Measurements from ENCODE around the gene UGGT1.

Gene UGGT1, protein sequence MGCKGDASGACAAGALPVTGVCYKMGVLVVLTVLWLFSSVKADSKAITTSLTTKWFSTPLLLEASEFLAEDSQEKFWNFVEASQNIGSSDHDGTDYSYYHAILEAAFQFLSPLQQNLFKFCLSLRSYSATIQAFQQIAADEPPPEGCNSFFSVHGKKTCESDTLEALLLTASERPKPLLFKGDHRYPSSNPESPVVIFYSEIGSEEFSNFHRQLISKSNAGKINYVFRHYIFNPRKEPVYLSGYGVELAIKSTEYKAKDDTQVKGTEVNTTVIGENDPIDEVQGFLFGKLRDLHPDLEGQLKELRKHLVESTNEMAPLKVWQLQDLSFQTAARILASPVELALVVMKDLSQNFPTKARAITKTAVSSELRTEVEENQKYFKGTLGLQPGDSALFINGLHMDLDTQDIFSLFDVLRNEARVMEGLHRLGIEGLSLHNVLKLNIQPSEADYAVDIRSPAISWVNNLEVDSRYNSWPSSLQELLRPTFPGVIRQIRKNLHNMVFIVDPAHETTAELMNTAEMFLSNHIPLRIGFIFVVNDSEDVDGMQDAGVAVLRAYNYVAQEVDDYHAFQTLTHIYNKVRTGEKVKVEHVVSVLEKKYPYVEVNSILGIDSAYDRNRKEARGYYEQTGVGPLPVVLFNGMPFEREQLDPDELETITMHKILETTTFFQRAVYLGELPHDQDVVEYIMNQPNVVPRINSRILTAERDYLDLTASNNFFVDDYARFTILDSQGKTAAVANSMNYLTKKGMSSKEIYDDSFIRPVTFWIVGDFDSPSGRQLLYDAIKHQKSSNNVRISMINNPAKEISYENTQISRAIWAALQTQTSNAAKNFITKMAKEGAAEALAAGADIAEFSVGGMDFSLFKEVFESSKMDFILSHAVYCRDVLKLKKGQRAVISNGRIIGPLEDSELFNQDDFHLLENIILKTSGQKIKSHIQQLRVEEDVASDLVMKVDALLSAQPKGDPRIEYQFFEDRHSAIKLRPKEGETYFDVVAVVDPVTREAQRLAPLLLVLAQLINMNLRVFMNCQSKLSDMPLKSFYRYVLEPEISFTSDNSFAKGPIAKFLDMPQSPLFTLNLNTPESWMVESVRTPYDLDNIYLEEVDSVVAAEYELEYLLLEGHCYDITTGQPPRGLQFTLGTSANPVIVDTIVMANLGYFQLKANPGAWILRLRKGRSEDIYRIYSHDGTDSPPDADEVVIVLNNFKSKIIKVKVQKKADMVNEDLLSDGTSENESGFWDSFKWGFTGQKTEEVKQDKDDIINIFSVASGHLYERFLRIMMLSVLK (N-terminal part only)

DNA sequence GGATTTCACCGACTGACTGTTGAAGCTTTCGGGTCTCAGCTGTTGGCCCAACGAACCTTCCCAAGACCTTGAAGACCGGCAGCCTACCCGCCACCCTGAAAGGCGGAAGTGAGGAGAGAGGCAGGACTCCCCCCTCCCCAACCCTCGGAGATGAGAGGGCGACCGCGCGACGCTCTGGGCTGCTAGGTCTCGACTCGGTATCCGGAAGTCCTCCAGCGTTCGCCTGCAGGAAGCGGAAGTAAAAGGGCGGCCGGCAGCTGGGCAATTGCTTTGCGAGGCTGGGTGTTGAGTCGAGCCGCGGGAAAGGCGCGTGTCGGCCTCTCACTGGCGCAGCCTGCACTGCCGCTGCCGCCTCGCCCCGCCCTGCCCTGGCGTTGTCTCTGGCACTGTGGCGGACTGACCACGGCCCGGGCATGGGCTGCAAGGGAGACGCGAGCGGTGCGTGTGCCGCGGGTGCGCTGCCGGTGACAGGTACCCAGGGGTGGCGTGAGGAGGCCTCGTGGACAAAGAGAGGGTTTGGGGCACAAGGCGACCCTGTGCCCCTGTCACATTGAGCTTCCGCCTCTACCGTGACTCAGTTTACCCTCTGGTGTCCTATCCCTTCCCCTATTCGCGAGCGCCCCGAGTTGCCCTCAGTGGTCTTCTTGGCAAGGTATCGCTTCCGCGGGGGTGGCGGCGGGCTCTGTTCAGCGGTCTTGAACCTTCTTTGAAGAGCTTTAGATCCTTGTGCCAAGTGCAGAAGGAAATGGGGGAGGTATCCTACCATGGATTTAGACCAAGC lies at the start of gene UGGT1:
TSS of gene UGGT1 (plus strand) at position 256 of the 781 bp plus-strand sequence. CDS start at position 414, 158 bp downstream.
- TF ChIP-seq, protein P1, sequence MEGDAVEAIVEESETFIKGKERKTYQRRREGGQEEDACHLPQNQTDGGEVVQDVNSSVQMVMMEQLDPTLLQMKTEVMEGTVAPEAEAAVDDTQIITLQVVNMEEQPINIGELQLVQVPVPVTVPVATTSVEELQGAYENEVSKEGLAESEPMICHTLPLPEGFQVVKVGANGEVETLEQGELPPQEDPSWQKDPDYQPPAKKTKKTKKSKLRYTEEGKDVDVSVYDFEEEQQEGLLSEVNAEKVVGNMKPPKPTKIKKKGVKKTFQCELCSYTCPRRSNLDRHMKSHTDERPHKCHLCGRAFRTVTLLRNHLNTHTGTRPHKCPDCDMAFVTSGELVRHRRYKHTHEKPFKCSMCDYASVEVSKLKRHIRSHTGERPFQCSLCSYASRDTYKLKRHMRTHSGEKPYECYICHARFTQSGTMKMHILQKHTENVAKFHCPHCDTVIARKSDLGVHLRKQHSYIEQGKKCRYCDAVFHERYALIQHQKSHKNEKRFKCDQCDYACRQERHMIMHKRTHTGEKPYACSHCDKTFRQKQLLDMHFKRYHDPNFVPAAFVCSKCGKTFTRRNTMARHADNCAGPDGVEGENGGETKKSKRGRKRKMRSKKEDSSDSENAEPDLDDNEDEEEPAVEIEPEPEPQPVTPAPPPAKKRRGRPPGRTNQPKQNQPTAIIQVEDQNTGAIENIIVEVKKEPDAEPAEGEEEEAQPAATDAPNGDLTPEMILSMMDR (IDR thresholded peaks at IDR 0.05), result no peak

DNA sequence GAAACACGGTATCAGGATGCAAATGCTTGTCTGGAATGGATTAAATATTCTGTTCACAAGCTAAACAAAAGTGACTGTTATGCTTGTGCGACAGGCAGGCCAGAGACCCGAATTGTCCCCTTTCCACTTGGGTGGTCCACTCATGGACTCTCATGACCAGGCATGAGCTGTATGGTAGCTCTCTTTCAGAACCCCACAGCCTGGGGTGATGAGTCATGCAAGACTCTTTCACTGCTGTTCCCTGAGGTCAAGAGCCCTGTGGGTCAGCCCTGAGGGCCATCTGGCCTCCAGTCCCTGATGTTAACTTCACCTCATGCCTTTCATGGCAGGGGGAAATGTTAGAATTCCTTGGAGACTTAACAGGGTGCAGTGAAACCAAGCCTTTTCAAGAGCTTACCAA lies 49.4 kb upstream of the UGGT1 start:
- TF ChIP-seq, protein P1 (IDR thresholded peaks at IDR 0.05), result no peak

DNA sequence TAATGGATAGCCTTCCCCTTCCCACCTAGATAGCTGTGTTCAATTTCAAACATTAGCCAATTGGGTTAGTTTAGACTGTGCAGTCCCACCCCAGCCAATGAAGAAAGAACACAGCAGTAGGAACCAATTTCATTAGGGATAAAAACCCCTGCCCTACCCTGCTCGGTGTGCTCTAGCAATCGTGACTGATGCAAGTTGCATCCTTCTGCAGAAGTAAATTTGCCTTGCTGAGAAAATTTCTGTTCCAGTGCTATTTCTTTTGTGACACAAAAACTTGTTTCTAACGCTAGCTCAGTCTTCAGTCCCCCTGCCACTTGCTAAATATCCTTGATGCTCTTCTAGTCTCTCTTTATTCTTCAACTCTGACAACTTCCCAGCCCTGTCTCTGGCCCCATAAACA lies 48.0 kb upstream of the UGGT1 start:
- TF ChIP-seq, protein P1 (IDR thresholded peaks at IDR 0.05), result no peak

DNA sequence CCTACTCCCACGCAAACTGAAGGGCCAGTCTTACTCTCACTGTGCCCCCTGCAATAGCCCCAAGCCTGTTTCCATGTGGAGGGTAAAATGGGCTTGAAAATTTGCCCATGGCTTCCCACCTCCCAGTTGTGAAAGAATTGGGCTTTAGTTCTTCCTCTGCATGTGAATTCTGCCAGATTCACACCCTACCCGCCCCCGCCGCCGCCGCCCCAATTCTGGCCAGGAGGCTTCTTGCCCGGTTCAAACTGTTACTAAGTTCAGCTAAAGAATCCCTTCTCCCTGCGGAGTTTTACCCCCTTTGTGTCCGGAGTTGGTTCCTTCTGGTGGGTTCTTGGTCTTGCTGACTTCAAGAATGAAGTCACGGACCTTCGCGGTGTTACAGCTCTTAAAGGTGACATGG lies 37.7 kb upstream of the UGGT1 start:
- TF ChIP-seq, protein P1 (IDR thresholded peaks at IDR 0.05), result no peak

DNA sequence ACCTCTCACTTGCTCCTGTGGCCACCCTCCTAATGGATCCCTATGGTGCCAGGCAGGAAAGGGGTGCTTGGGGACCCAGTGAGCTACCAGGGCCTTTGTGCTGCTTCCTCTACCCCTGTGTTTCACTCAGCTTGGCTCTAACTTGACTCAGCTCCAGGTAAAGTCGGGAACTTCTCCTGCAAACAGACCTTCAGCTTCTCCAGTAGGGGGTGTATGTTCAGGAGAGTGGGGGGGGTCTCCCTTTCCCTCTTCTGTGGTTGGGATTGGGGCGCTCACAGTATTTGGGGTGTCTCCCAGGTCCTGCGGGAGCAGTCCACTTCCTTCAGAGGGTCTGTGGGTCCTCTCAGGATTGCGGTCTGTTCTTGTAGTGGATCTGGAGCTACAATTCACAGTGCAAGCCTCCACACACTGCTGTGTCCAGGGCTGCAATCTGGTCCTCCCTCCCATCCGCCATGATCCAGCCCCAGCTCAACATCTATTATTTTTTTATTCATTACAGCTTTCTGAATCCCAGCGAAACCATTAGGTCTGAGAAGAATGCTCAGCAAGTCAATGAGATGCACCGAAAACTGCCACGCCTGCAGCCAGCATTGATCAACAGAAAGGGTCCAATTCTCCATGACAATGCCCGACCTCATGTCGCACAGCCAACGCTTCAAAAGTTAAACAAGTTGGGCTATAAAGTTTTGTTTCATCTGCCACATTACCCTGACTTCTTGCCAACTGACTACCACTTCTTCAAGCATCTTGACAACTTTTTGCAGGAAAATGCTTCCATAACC lies 36.7 kb upstream of the UGGT1 start:
- TF ChIP-seq, protein P1 (IDR thresholded peaks at IDR 0.05), result no peak

DNA sequence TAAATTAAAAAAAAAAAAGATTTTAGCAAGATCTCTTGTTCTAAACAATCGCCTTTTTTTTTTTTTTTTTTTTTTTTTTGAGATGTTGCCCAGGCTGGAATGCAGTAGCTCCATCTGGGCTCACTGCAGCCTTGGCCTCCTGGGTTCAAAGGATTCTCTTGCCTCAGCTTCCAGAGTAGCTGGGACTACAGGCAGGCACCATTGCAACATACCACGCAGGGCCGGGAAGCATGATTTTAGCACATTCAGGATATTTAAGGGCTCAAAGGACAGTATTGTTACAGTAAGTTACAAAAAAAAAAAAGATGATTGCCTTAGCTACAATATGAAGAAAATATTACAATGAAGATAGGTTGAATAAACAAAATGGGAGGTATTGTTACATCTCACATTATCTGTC lies 33.7 kb upstream of the UGGT1 start:
- TF ChIP-seq, protein P1 (IDR thresholded peaks at IDR 0.05), result no peak

All from LNCAP (cell line).